HG02938 (cell line): Measurements from ENCODE around the gene ENTPD2.

Experiments
- ATAC-seq: cut with Tn5 transposase; IDR thresholded peaks from one replicate; pipeline ENCODE4 v1.9.1; 2021; ENCODE audit warnings: mild to moderate bottlenecking, moderate library complexity; ENCODE audit not compliant: unreplicated experiment

ENTPD2 gene

DNA sequence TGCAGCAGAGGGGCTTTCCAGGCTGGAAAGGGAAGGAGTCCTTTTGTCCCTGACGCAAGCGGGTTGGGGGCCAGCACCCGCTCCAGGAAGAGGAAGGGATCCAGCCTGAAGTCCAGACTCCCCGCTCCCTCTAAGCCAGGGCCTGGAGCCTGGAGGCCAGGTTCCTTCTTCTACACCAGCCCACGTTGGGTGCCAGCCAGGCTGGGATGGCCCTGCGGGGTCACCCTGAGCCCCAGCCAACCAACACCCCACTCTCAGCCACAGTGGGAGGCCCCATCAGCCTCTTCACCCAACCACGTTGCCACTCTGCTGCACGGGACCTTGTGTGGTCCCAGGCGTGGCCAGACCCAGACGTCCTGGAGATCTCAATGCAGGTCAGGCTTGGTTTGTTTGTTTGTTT lies 21.0 kb downstream of the ENTPD2 start:
- ATAC-seq: no peak

DNA sequence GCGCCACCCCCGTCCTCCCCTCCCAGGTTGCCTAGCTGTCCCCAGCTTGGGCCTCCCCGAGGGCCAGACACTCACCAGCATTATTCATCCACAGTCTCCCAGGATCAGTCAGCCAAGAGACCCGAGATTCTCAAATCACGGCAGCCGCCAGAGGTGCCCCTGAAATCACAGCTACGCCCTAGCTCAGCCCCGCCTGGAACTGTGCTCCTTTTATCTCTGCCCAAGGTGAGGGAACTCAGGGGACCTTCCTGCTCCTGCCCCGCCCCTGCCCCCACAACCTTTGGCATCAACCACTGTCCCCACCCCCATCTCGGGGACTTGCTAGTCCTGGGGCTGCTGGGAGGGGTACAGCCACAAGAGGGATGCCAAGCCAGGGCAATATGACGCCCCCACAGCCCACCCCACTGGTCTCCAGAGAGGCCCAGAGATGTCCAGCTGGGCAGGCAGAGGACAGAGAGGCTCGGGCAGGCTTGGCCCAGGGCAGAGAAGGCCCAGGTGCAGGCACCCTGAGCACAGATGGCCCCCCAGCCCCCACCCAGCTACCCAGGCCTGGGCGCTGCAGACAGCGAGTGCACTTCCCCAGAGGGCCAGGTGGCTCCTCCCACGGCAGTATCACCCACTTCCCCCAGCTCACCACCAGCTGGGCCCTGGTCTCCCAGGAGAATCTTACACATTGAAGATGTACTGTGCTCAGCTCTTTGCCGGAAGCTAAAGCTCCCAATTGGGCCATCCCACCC lies 21.8 kb downstream of the ENTPD2 start, which contains the start of gene FUT7:
Gene FUT7 (minus strand): TSS at position 185 of the 737 bp plus-strand sequence. CDS start 97 bp downstream, at position 88.
- no peak for ATAC-seq

DNA sequence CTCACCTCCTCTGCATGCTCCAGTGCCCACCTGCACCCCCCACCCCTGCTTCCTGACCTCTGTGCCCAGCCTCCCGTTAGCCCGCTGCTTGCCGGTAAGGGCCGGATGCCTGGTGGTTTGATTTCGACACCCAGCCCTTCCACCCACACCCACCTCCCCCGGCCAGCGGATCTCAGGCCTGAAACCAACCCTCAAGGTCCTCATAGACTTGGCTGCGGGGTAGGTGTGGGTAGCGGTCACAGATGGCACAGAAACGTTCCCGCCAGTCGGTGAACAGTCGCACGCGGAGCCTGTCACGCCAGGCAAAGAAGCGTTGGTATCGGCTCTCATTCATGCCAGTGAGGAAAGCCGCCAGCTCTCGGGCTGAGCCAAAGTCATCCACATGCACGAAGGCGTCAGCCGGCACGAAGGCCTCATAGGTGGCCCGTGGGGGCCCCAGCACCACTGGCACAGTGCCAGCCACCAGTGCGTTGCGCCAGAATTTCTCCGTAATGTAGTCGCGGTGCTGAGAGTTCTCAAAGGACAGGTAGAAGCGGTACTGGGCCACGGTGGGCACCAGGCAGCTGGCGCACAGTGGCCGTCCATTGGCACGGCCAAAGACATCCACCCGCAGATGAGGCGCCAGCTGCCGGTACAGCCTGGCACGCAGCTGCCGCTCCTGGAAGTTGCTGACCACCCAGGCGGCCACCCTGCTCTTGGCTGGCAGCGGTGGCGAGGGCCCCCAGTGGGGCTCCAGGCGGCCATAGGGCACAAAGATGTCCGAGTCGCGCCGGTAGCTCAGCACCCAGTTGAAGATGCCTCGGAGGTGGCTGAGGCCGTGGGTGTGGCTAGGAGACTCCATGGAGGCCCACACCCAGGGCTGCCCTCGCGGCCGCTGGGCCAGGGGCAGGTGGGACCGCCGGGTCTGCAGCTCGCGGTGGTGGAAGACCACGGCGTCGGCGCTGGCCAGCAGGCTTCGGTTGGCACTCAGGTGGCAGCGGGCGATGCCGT lies 23.0 kb downstream of the ENTPD2 start:
- no peak for ATAC-seq

- no peak for ATAC-seq
These were observed 23.9 kb downstream of the ENTPD2 start for GRCh38 chr9:137030006-137030405.

- ATAC-seq: no peak
These were observed 24.6 kb downstream of the ENTPD2 start for GRCh38 chr9:137029058-137029936.

- no peak for ATAC-seq
These were observed 25.4 kb downstream of the ENTPD2 start for GRCh38 chr9:137028263-137029057.

DNA sequence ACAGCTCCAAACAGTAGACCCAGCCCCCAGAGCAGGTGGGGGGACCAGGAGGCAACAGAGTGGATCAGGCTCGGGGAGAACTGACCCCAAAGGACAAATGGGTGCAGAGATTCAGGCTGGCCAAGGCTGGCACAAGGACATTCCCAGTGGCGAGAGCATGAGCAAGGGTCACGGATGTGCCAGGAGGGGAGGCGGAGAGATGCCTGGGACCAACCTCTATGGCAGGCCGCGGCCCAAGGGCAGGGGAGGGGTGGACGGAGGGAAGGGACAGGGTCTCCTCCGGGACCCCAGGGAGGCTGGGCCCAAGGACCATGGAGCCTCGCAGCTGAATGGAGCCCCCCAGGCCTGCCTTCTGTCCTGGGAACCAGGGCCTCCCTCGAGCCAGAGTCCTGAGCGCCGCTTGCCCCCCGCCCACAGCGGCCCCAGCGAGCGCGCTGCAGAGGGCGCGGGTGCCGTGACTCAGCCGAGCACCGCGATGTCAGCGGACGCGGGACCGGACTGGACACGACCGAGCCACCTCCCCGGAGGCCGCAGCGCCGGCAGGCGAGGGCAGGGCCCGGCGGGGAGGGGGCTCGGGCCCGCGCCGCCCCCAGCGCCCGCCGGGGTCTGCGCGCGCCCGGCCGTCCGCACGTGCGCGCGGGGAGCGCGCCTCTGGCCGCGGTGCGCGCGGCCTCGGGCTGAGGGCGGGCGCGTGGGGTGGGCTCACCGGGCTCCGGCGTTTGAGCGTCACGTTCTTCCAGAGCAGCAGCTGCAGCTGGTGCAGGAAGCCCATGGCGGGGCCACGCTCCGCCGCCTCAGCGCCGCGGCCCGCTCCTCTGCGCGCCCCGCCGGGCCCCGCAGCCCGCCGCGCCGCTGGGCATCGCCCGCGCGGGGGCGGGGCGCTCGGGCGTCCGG lies 26.2 kb downstream of the ENTPD2 start, which contains the start of gene ABCA2:
Gene ABCA2 (minus strand): TSS at position 869 of the 894 bp plus-strand sequence. CDS start 97 bp downstream, at position 772.
- ATAC-seq: no peak

DNA sequence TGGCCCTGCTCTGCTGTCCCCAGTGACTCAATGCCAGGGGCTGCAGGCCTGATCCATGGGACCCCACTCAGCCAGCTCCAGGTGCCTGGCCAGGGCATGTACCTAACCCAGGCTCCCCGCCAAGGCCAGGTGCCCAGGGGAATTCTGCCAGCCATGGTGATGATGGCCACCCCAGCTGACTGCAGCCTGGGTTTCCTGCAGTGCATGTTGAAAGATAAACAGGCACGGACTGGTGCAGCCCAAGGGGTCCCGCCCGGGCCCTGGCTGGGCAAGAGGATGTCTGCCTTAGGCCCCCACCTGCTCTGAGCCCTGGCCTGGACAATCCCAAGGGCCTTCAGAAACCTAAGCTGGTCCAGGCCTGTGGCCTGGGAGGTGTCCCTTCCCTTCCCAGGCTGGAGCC lies 27.0 kb downstream of the ENTPD2 start:
- ATAC-seq: no peak

- ATAC-seq: no peak
These were observed 27.5 kb downstream of the ENTPD2 start for GRCh38 chr9:137026384-137026783.

GRCh38 chr9:137025517-137025966 lies 28.3 kb downstream of the ENTPD2 start:
- no peak for ATAC-seq

- no peak for ATAC-seq
These were observed 30.3 kb downstream of the ENTPD2 start for GRCh38 chr9:137023583-137023991.

DNA sequence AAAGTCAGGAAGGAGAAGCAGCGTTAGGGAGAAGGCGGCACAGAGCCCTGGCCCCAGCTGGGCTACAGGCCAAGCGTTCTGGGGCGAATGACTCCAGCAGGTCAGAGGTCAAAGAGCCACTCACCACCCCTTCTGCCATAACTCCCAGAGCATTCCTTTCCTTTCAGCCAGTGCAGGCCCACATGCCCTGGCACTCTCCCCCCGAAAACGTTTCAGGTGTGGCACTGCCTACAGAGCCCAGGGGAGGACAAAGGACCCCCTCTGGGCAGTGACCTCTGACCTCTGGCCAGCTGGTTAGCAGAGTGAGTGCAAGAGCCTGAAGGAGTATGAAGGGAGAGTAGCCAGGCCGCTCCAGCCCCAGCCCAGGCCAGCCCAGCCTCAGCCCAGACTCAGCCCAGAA lies 30.7 kb downstream of the ENTPD2 start:
- ATAC-seq: no peak

- ATAC-seq: no peak
These were observed 31.2 kb downstream of the ENTPD2 start for GRCh38 chr9:137022662-137023008.

GRCh38 chr9:137021979-137022661 lies 31.7 kb downstream of the ENTPD2 start:
- no peak for ATAC-seq

GRCh38 chr9:137021568-137021978 lies 32.3 kb downstream of the ENTPD2 start:
- no peak for ATAC-seq

- no peak for ATAC-seq
These were observed 32.9 kb downstream of the ENTPD2 start for GRCh38 chr9:137020771-137021567.

DNA sequence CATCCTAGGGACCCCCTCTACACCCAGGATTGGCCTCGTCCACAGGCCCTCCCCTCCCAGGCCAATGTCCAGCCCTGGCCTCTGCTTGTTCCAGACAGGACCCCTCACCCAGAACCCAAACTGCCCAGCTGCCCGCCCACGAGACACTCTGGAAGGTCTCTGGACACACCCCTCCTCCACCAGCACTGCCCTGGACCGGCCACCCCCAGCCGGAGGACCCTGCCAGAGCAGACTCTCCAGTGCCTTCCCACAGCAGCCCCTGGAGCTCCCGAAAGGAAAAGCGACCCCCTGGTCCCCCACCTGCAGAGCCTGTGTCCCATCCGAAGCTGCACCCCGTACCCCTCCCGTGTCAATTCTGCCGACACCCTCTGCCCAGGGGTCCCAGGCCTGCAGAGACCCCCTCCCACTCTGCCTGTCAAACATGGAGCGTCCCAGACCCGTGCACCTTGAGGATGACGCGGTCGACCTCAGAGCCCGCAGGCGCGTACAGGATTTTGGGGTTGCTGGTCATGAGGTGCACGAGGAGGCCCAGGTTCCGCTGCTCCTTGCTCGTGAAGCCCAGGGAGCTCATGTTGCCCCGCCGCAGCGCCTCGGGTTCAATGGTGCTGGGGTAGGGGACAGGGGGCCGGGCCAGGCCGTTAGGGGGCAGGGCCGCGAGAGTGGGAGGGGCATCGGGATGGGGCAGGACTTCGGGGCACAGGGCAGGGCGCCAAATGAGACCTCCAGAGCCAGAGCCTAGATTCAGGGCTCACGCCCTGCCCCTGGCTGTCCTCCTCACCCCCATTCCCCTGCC lies 33.8 kb downstream of the ENTPD2 start:
- no peak for ATAC-seq
